Activated B cell treated with CpG ODN at 0.5 μM for 24 hours (primary cell): ENCODE data around the gene KIRREL3. TPM values are rescaled to one million over a fixed set of nuclear protein-coding genes. Genes with fewer than 3 reads are reported as not detected.
"Not testable (repeated sequence)": the region's sequence is repeated elsewhere in the genome, so short reads cannot be mapped to it uniquely, and the experiment has no call there.

Experiments used
- ATAC-seq: fragments of 200-7000 bp; cut with Tn5 transposase; one replicate; pipeline ENCODE4 v1.10.0; 2021; ENCODE audit warnings: low read depth, mild to moderate bottlenecking, moderate library complexity
- CTCF ChIA-PET: fragments of 350-600 bp; sonication (Branson Sonifier 250); formaldehyde crosslinking; loops from one replicate; lab custom pipeline; 2021; ENCODE audit warnings: antibody characterized with exemption; lab: Charles Lee
- POLR2A ChIA-PET: fragments of 350-600 bp; sonication (Branson Sonifier 250); formaldehyde crosslinking; loops from one replicate; lab custom pipeline; 2021; ENCODE audit warnings: antibody characterized with exemption; lab: Charles Lee
- DNase-seq: peaks from one replicate; pipeline ENCODE4 v3.0.0; 2022
- H3K27ac Mint-ChIP-seq: one replicate; pipeline ENCODE4 v1.8.0; 2020; ENCODE audit warnings: mixed read lengths
- H3K27me3 Mint-ChIP-seq: one replicate; pipeline ENCODE4 v1.8.0; 2021; ENCODE audit warnings: mixed read lengths
- H3K36me3 Mint-ChIP-seq: one replicate; pipeline ENCODE4 v1.8.0; 2021; ENCODE audit warnings: low read depth, mixed read lengths
- H3K4me1 Mint-ChIP-seq: one replicate; pipeline ENCODE4 v1.8.0; 2021; ENCODE audit warnings: mixed read lengths
- H3K4me3 Mint-ChIP-seq: one replicate; pipeline ENCODE4 v1.8.0; 2020; ENCODE audit warnings: mild to moderate bottlenecking, mixed read lengths
- H3K9me3 Mint-ChIP-seq: one replicate; pipeline ENCODE4 v1.8.0; 2020; ENCODE audit warnings: mixed read lengths
- intact Hi-C: fragments of 100-400 bp; cut with micrococcal nuclease; formaldehyde crosslinking; loops from one replicate; pipeline ENCODE4 v1.15.1; 2024
- total RNA-seq: library from RNA; stranded (reverse); gene quantifications from 2 replicates; pipeline ENCODE4 v1.2.3, GENCODE V29; 2022
- TF ChIP-seq, protein P1 (sequence below): fragments of 200-600 bp; IDR thresholded peaks from one replicate; pipeline ENCODE4 v1.8.0; 2022; ENCODE audit warnings: antibody characterized with exemption, mild to moderate bottlenecking

Gene KIRREL3
- total RNA-seq, 1 donor from 2014 or later = not detected

DNA sequence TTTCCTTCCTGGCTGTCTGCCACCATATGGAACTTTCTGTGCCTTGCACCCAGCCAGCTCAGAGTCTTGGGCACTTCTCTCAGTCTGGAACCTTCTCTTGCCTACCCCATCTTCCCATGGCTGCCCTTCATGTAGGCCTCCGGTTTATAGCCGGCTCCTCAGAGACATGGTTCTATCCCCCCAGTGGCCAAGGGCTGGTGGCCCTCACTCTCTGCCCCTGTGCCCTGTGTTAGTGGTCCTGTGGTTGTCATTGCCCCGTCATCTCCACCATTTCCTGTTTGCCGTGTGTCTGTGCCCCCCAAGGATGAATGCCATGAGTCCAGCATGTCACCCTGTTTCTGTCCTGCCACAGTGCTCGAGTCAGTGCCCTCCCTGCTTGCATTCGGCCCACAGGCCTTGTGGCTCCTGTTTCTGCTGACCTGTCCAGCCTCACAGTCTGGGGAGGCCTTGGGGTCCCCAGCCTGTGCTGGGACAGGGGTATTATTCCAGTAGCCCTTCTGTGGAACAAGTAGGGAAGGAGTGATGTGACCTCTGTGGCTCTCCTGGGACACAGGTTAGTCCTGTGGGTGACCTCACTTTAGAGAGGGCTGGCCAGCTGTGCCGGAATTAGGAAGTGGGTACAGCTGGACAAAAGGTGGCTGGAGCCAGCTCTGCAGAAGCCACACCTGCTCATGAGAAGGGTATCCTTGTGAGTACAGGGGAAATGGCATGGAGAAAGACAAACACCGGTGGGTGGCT, 614.4 kb downstream of the KIRREL3 start:
- intact Hi-C loops = no loop called here
- Mint-ChIP-seq H3K9me3 (no peaks in the 10 kb centered on the region), H3K4me3 (no peak overlapping the region), H3K4me1 (no peaks in the 10 kb centered on the region), H3K36me3 (no peaks in the 10 kb centered on the region), H3K27ac (no peak overlapping the region), H3K27me3 (no peaks in the 10 kb centered on the region)
- ChIA-PET POLR2A (no interaction called here), CTCF (no interaction called here)
- TF ChIP-seq, protein P1, sequence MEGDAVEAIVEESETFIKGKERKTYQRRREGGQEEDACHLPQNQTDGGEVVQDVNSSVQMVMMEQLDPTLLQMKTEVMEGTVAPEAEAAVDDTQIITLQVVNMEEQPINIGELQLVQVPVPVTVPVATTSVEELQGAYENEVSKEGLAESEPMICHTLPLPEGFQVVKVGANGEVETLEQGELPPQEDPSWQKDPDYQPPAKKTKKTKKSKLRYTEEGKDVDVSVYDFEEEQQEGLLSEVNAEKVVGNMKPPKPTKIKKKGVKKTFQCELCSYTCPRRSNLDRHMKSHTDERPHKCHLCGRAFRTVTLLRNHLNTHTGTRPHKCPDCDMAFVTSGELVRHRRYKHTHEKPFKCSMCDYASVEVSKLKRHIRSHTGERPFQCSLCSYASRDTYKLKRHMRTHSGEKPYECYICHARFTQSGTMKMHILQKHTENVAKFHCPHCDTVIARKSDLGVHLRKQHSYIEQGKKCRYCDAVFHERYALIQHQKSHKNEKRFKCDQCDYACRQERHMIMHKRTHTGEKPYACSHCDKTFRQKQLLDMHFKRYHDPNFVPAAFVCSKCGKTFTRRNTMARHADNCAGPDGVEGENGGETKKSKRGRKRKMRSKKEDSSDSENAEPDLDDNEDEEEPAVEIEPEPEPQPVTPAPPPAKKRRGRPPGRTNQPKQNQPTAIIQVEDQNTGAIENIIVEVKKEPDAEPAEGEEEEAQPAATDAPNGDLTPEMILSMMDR = no peak
- DNase-seq = no peak
- ATAC-seq = no peak

DNA sequence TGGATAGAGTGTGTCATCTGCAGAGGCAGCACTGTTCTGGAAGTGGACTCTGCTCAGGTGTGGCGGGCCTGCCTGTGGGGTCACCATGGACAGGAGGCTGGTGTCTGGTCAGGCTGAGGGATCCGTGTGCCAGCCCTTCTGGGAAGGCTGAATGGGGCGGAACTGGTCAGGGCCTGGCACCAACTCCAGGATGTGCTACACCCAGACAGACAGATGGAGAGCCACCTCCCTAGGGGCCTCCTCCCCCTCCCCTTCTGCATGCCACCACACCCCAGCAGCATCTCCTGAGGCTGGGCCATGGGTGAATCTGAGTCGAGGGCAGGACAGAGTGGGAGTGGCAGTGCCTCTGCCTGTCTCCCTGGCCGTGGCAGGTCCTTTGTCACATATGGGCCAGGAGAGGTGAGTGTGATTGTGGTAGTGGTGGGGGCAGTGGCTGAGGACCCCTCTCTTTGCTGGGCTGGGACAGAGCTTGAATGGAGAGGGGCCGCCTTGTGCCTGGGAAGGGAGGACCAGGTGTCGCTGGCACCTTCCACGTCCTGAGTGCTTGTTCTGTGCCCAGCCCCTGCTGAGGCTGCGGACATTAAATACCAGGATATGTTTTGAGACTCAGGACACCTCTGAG, 616.0 kb downstream of the KIRREL3 start:
- ATAC-seq = no peak
- ChIA-PET POLR2A (no interaction called here), CTCF (no interaction called here)
- Mint-ChIP-seq H3K4me1 (no peaks in the 10 kb centered on the region), H3K36me3 (no peaks in the 10 kb centered on the region), H3K27me3 (no peaks in the 10 kb centered on the region), H3K4me3 (no peak overlapping the region), H3K9me3 (no peaks in the 10 kb centered on the region), H3K27ac (no peak overlapping the region)
- intact Hi-C loops = no loop called here
- DNase-seq = no peak
- TF ChIP-seq, protein P1 = no peak

DNA sequence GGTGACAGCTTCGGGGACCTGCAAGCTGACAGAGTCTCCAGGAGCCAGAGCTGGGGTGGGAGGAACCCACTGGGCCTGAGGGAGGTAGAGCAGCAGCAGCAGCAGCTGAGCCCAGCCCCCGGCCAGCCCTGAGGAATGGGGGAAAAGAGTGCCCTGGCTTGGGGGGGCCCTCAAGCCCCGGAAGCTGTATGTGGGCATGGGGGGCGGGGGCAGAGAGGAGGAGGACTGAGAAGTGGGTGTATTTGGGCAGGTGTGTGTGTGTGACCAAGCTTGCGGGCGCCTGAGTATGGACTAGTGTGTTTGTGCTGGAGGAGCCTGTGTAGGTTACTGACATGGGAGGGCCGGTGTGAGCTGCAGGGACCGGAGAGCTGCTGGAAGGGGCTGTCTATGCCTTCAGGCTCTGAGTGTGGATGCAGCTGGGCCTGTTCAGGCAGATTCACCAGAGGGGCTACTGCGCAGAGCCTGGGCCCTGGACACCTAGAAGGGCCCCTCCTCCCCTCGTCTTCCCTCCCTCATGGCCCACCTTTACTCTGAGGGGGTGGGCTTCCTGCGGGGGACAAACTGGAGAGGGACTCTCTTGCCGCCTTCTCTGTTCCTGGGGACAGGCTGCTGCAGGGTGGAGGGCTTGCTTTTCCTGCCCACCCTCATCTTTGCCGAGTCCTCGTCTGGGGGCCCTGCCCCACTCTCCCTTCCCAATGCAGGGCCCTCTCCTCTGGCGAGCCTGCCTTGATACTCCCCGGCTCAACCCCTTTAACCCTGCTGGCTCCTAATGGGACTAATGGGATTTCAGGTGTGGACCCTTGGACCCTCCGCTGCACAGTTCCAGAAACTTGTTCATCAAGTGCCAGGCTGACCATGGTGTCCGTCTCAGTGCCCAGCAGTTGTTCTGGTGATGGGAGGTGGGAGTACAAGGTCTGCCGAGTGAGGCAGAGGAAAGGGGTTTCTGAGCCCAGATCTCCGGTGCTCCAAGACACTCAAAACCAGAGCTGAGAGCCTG, 616.9 kb downstream of the KIRREL3 start:
- H3K4me1 Mint-ChIP-seq = no peaks in the 10 kb centered on the region

DNA sequence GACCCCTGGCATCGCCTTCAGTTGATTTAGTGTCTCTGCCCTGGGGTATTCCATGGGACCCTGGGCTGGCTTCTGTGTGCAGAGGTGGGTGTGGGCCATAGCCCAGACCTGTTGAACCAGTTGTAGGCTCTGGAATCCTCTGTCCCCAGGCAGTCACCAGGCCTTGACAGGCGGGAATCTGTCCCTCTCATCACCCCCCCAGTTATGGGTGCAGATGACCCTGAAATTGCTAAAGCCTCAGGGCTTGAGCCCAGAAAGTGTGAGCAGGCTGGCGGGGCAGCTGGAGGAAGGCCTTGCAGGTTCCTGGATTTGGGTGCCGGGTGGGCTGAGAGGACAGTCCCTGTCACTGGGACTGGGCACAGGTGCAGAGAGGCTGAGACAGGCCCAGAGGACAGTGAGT, 617.9 kb downstream of the KIRREL3 start:
- H3K27me3 Mint-ChIP-seq, CTCF ChIA-PET, DNase-seq, H3K36me3 Mint-ChIP-seq, intact Hi-C loops, H3K4me3 Mint-ChIP-seq, H3K4me1 Mint-ChIP-seq, H3K27ac Mint-ChIP-seq, H3K9me3 Mint-ChIP-seq, ATAC-seq: not testable (repeated sequence)
- POLR2A ChIA-PET = interaction anchor here (0.6 kb wide), 1 partner anchor 100 kb away, joined by 3 read pairs; no protein-coding TSS in a partner anchor

More for the DNA sequence above, 616.9 kb downstream of the KIRREL3 start:
- intact Hi-C loops = no loop called here
- no peaks in the 10 kb centered on the region for H3K36me3 Mint-ChIP-seq
- no peaks in the 10 kb centered on the region for H3K9me3 Mint-ChIP-seq
- POLR2A ChIA-PET = interaction anchor here (0.6 kb wide), 1 partner anchor 101 kb away, joined by 3 read pairs; no protein-coding TSS in a partner anchor
- H3K4me3 Mint-ChIP-seq = no peak overlapping the region
- H3K27me3 Mint-ChIP-seq = no peaks in the 10 kb centered on the region
- no peak overlapping the region for H3K27ac Mint-ChIP-seq
- no peak for DNase-seq
- no peak for ATAC-seq
- CTCF ChIA-PET = no interaction called here
- TF ChIP-seq, protein P1 = no peak

DNA sequence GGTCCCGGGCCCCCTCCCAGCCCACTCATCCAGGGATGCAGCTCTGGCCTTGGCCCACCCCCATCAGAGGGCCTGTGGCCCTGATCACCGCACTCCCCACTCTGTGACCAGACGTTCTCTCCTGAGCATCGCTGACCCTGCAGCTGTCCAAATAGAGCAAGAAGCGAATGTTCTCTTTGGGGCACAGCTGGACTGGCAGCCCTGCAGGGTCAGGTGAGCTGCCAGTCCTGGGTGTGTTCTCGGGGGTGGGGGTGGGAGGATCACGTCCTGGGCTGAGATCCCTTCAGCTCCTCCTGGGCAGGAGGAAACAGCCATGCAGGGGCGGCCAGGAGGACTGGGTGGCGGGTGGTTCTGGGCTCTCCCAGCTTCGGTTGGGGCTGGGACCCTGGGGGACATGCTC, 618.6 kb downstream of the KIRREL3 start:
- CTCF ChIA-PET, H3K27me3 Mint-ChIP-seq, H3K27ac Mint-ChIP-seq, POLR2A ChIA-PET, H3K4me3 Mint-ChIP-seq, H3K4me1 Mint-ChIP-seq, H3K36me3 Mint-ChIP-seq, H3K9me3 Mint-ChIP-seq, ATAC-seq, intact Hi-C loops, DNase-seq: not testable (repeated sequence)
